ENCODE measurements around the gene TLX3. TPM values are rescaled to one million over a fixed set of nuclear protein-coding genes. Genes with fewer than 3 reads are reported as not detected.

TLX3 gene
- total RNA-seq, 1 experiment from 2014 or later = not detected

DNA sequence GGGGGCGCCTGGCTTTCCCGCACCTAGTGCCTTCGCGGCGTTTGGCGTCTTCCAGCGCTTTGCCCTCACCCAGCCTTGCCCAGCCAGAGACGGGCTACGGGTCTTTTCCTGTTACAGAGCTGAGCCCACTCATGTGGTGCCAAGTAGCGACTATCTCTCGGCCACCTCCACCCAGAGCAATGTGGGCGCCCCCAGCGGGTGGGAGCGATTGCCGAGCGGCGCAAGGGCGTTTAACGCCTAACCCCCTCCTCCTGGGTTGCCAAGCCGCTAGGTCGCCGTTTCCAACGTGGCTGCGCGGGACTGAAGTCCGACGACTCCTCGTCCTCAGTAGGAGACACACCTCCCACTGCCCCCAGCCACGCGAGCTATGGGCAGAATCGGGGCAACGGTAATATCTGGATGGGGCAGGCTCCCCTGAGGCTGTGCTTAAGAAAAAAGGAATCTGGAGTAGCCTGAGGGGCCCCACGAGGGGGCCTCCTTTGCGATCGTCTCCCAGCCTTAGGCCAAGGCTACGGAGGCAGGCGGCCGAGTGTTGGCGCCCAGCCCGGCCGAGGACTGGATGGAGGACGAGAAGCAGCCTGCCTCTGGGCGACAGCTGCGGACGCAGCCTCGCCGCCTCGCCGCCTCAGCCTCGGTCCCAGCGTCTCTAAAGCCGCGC, 5.8 kb downstream of the TLX3 start:
- CTCF ChIA-PET = no interaction called here
- no TSS peak for BruUV-seq (replicated peaks)
- Histone ChIP-seq H3K4me3 (ENCODE audit: low read depth in 2 of 2, low read length in 2 of 2) (no peak overlapping the region), H3K36me3 (ENCODE audit: control insufficient read depth, insufficient read depth, low read length) (no peaks in the 10 kb centered on the region), H3K9me3 (ENCODE audit: control insufficient read depth, insufficient read depth, low read depth, low read length) (no peaks in the 10 kb centered on the region), H3K27me3 (ENCODE audit: control insufficient read depth, insufficient read depth, low read length) (no peaks in the 10 kb centered on the region; the same call in 1 of the 2 replicates), H3K27ac (ENCODE audit: low read length) (no peak overlapping the region), H3K4me1 (ENCODE audit: control insufficient read depth, insufficient read depth, low read length) (no peaks in the 10 kb centered on the region)
- ATAC-seq (no peak), DNase-seq (ENCODE audit: low read depth, low spot score) (no peak)
- in situ Hi-C loops (cut with HindIII; ENCODE audit: low pct_unique_long_range_greater_than_20kb, low sequenced_read_pairs) (no loop called here), intact Hi-C loops (cut with micrococcal nuclease; ENCODE audit: unreplicated experiment) (no loop called here)
- POLR2A ChIA-PET = no interaction called here
- TF ChIP-seq TCF7L2 (IDR thresholded peaks at IDR 0.05; ENCODE audit: low read depth, low read length) = no peak
- TF ChIP-seq POLR2AphosphoS5 (IDR thresholded peaks at IDR 0.05; ENCODE audit: low read depth, low read length) = no peak
- TF ChIP-seq SIN3A (IDR thresholded peaks at IDR 0.05; ENCODE audit: borderline replicate concordance, insufficient read depth, low read depth, low read length) = no peak
- TF ChIP-seq, protein P1, sequence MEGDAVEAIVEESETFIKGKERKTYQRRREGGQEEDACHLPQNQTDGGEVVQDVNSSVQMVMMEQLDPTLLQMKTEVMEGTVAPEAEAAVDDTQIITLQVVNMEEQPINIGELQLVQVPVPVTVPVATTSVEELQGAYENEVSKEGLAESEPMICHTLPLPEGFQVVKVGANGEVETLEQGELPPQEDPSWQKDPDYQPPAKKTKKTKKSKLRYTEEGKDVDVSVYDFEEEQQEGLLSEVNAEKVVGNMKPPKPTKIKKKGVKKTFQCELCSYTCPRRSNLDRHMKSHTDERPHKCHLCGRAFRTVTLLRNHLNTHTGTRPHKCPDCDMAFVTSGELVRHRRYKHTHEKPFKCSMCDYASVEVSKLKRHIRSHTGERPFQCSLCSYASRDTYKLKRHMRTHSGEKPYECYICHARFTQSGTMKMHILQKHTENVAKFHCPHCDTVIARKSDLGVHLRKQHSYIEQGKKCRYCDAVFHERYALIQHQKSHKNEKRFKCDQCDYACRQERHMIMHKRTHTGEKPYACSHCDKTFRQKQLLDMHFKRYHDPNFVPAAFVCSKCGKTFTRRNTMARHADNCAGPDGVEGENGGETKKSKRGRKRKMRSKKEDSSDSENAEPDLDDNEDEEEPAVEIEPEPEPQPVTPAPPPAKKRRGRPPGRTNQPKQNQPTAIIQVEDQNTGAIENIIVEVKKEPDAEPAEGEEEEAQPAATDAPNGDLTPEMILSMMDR (IDR thresholded peaks at IDR 0.05) = no peak
- TF ChIP-seq, protein P2, sequence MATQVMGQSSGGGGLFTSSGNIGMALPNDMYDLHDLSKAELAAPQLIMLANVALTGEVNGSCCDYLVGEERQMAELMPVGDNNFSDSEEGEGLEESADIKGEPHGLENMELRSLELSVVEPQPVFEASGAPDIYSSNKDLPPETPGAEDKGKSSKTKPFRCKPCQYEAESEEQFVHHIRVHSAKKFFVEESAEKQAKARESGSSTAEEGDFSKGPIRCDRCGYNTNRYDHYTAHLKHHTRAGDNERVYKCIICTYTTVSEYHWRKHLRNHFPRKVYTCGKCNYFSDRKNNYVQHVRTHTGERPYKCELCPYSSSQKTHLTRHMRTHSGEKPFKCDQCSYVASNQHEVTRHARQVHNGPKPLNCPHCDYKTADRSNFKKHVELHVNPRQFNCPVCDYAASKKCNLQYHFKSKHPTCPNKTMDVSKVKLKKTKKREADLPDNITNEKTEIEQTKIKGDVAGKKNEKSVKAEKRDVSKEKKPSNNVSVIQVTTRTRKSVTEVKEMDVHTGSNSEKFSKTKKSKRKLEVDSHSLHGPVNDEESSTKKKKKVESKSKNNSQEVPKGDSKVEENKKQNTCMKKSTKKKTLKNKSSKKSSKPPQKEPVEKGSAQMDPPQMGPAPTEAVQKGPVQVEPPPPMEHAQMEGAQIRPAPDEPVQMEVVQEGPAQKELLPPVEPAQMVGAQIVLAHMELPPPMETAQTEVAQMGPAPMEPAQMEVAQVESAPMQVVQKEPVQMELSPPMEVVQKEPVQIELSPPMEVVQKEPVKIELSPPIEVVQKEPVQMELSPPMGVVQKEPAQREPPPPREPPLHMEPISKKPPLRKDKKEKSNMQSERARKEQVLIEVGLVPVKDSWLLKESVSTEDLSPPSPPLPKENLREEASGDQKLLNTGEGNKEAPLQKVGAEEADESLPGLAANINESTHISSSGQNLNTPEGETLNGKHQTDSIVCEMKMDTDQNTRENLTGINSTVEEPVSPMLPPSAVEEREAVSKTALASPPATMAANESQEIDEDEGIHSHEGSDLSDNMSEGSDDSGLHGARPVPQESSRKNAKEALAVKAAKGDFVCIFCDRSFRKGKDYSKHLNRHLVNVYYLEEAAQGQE (IDR thresholded peaks at IDR 0.05; ENCODE audit: insufficient read depth in 1 of 2, low read depth in 2 of 2, low read length in 1 of 2) = no peak

DNA sequence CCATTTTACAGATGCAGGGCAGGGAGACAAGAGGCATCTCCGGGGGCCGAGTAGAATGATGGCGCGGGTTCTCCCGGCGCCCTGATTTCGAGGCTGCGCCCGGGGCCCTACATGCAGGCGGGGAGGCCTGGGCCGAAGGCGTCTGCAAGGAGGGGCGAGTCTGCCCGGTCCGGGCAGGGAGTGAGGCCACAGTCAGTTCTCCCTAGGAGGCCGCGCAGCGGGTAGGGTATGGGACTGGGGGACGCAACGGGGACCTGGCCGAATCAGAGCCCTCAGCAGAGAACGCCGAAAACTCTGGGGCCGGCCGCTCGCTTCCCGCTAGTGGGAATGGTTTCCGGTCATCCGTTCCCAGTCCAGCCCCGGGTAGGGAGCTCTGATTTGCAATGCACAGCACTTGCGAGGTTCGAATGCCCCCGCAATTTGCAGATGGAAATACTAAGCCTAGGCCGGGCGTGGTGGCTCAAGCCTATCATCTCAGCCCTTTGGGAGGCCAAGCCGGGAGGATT, 6.4 kb downstream of the TLX3 start:
- Histone ChIP-seq H3K36me3 (ENCODE audit: control insufficient read depth, insufficient read depth, low read length) (no peaks in the 10 kb centered on the region), H3K4me3 (ENCODE audit: low read depth in 2 of 2, low read length in 2 of 2) (no peak overlapping the region), H3K4me1 (ENCODE audit: control insufficient read depth, insufficient read depth, low read length) (no peaks in the 10 kb centered on the region), H3K9me3 (ENCODE audit: control insufficient read depth, insufficient read depth, low read depth, low read length) (no peaks in the 10 kb centered on the region), H3K27ac (ENCODE audit: low read length) (no peak overlapping the region), H3K27me3 (ENCODE audit: control insufficient read depth, insufficient read depth, low read length) (no peaks in the 10 kb centered on the region; the same call in 1 of the 2 replicates)
- in situ Hi-C loops (cut with HindIII; ENCODE audit: low pct_unique_long_range_greater_than_20kb, low sequenced_read_pairs) = no loop called here
- no peak for TF ChIP-seq TCF7L2 (IDR thresholded peaks at IDR 0.05; ENCODE audit: low read depth, low read length)
- TF ChIP-seq, protein P1 (IDR thresholded peaks at IDR 0.05) = no peak
- no peak for TF ChIP-seq POLR2AphosphoS5 (IDR thresholded peaks at IDR 0.05; ENCODE audit: low read depth, low read length)
- no peak for TF ChIP-seq SIN3A (IDR thresholded peaks at IDR 0.05; ENCODE audit: borderline replicate concordance, insufficient read depth, low read depth, low read length)
- TF ChIP-seq, protein P2 (IDR thresholded peaks at IDR 0.05; ENCODE audit: insufficient read depth in 1 of 2, low read depth in 2 of 2, low read length in 1 of 2) = no peak
- intact Hi-C loops (cut with micrococcal nuclease; ENCODE audit: unreplicated experiment) = no loop called here
- ChIA-PET POLR2A (no interaction called here), CTCF (no interaction called here)
- no TSS peak for BruUV-seq (replicated peaks)
- DNase-seq (ENCODE audit: low read depth, low spot score) = no peak
- no peak for ATAC-seq
